H1 (cell line): ENCODE results near the gene EVC2.

Experiments used
- BRCA1 ChIP-seq: IDR thresholded peaks from 2 replicates; pipeline ENCODE4 v1.6.1; 2012; ENCODE audit warnings: low read depth, low read length, improper control_type of control experiment
- CBX8 ChIP-seq: fragments of 300-800, 300-1000 bp; sonication (generic); IDR thresholded peaks from 2 replicates; pipeline ENCODE4 v1.7.1; 2016; ENCODE audit warnings: low read depth, low read length, borderline replicate concordance
- CEBPB ChIP-seq: IDR thresholded peaks from 2 replicates; pipeline ENCODE4 v1.6.1; 2012; ENCODE audit warnings: low read depth, low read length
- CTCF ChIP-seq, 3 experiments: IDR thresholded peaks; 1 replicate in 2 of 3; 2 replicates in 1 of 3; pipeline versions ENCODE4 v1.5.1 to v1.6.1; 2011; ENCODE audit warnings: low read length in 3 of 3, mild to moderate bottlenecking in 3 of 3, inconsistent platforms in 2 of 3, low read depth in 1 of 3, moderate library complexity in 1 of 3; ENCODE audit not compliant: insufficient read depth in 1 of 3; ENCODE audit errors: control extremely low read depth in 1 of 3
- EGR1 ChIP-seq: IDR thresholded peaks from 2 replicates; pipeline ENCODE4 v1.6.1; 2011; ENCODE audit warnings: low read depth, low read length, borderline replicate concordance
- GABPA ChIP-seq: IDR thresholded peaks from 2 replicates; pipeline ENCODE4 v1.6.1; 2011; ENCODE audit warnings: mild to moderate bottlenecking, low read length, moderate library complexity, borderline replicate concordance; ENCODE audit not compliant: insufficient read depth
- HDAC6 ChIP-seq: IDR thresholded peaks from one replicate; pipeline ENCODE4 v1.7.1; 2012; ENCODE audit warnings: low read depth, mild to moderate bottlenecking, inconsistent platforms, low read length, moderate library complexity
- JUN ChIP-seq: IDR thresholded peaks from 2 replicates; pipeline ENCODE4 v1.6.1; 2011; ENCODE audit warnings: low read depth, mild to moderate bottlenecking, improper control_type of control experiment, low read length
- POLR2A ChIP-seq, 2 experiments: IDR thresholded peaks; 1 replicate in 1 of 2; 2 replicates in 1 of 2; pipeline ENCODE4 v1.6.1; 2011; ENCODE audit warnings: low read depth in 2 of 2, low read length in 2 of 2, mild to moderate bottlenecking in 2 of 2; ENCODE audit errors: control extremely low read depth in 1 of 2
- SRF ChIP-seq: IDR thresholded peaks from 2 replicates; pipeline ENCODE4 v1.6.1; 2011; ENCODE audit warnings: mild to moderate bottlenecking, low read depth, low read length, moderate library complexity
- USF2 ChIP-seq: IDR thresholded peaks from 2 replicates; pipeline ENCODE4 v1.6.1; 2011; ENCODE audit warnings: low read length, improper control_type of control experiment
- ZNF274 ChIP-seq: IDR thresholded peaks from 2 replicates; pipeline ENCODE4 v1.7.0; 2012; ENCODE audit warnings: low read length, borderline replicate concordance; ENCODE audit errors: extremely low read depth

- TF ChIP-seq CBX8, result no peak
- no peak for TF ChIP-seq SRF
- no peak for TF ChIP-seq POLR2A (IDR thresholded peaks at IDR 0.05; ENCODE audit: control extremely low read depth in 1 of 2, low read depth in 2 of 2, low read length in 2 of 2)
- no peak for TF ChIP-seq CTCF (IDR thresholded peaks at IDR 0.05; ENCODE audit: control extremely low read depth in 1 of 3, insufficient read depth in 1 of 3, low read depth in 1 of 3, low read length in 3 of 3)
- no peak for TF ChIP-seq EGR1
- no peak for TF ChIP-seq BRCA1
- no peak for TF ChIP-seq JUN
- no peak for TF ChIP-seq ZNF274
- no peak for TF ChIP-seq GABPA
- no peak for TF ChIP-seq HDAC6
- TF ChIP-seq CEBPB, result no peak
- TF ChIP-seq USF2, result no peak
These were observed 154.6 kb downstream of the EVC2 start for GRCh38 chr4:5553801-5554200.
